NCI-H1105 treated with DMSO at 0.1 percent for 48 hours (cell line): ENCODE measurements around the gene PSMG1.

Experiments used
- DNase-seq: peaks from one replicate; lab custom pipeline; 2025; lab: John Stamatoyannopoulos, UW

The PSMG1 gene

DNA sequence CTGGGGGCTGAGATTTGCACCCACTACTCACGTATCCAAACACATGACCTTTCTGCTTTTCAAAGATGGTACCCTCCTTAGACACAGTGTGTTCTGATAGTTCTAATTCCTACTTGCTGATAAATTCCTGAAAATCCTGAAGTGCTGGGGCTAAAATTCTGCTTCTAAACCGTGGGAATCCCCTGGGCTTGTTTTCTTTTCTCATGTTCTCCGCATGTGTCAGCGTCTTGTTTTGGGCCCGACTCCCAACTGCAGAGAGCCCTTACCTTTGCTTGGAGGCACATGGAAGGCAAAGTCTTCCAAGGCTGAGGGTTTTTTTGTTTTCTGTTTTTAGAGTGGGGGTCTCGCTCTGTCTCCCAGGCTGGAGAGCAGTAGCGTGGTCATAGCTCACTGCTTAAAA is 27.2 kb downstream of the PSMG1 start:
- no peak for DNase-seq

DNA sequence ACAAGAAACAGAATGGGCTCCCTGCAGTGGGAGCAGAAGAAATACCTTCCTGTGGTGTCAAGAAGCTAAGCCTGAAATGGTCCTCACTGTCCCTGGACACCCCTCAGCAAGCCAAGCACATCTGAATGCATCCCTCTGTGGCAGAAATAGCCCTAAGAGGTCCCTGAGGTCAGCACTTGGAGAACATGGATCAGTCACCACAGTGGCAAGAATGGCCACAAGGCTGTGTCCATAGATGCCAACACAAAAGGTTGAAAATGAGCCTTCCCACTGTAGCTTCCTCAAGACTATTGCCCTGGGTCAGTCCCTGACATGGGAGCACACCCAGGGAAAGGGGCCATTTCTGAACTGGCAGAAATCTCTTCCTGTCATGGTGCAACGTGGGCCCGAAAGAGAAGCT is 27.7 kb downstream of the PSMG1 start:
- no peak for DNase-seq

GRCh38 chr21:39153842-39154241 is 29.4 kb downstream of the PSMG1 start:
- DNase-seq = no peak

GRCh38 chr21:39153373-39153772 is 29.9 kb downstream of the PSMG1 start:
- no peak for DNase-seq

DNA sequence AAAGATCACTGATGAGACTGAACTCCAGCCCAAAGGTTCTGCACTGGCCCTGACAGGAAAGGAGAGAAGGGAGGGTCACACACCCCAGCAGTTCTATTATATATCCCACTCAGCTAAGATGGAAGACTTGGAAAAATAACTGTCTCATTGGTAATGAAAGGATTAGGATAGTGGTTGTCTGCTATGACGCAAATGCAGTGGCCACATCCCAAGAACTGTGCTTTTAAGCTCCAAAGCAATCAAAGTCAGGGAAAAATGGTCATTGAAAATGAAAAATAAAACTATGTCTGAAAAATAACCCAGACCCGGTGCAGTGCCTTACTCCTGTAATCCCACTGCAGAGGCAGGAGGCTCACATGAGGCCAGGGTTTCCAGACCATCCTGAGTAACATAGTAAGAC is 31.0 kb downstream of the PSMG1 start:
- no peak for DNase-seq

DNA sequence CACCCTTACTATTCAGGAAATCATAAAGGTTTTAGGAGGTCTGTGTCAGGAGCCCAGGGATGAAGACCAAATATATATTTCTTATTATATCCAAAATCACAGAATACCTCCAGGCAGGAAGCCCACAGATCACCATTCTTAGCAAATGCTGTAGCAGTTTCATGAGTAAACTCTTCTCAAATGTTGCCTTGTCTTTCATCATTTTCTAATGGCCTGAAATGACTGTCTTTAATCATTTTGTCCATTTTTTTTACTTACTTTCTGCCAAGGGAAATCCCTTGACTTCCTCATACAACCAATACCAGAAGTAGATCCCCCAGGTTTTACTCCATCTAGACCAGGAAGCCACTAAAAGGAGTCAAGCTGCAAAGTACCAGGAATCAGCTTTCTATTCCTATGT is 32.4 kb downstream of the PSMG1 start:
- no peak for DNase-seq

DNA sequence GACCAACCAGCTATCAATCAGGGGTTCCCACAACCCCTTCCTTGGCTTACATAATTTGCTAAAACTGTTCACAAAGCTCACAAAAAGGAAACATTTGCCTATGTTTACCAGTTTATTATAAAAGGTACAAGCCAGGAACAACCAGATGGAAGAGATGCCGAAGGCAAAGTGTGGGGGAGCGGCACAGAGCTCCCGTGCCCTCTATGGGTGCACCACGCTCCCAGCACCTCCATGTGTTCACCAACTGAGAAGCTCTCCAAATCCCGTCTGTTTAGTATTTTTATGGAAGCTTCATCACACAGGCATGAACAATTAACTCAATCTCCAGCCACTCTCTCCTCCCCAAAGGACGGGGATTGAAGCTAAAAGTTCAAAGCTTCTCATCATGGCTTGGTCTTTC is 32.9 kb downstream of the PSMG1 start:
- DNase-seq = no peak

DNA sequence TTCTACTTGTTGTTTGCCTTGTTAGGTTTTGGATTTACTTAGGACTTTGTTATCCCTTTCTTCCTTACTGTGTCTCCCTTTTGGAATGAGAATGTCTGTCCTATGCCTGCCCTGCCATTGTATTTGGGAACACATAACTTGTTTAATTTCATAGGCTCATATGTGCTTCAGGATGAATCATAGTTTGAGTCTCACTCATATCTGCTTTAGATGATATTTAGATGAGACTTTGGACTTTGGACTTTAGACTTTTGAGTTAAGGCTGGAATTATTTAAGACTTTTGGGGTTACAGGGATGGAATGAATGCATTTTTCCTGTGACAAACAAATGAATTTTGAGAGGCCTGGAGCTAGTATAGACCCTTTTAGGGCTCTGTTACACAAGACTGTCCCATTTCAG is 33.4 kb downstream of the PSMG1 start:
- DNase-seq = no peak

- DNase-seq = no peak
Observed at GRCh38 chr21:39148975-39149374, 34.3 kb downstream of the PSMG1 start.

GRCh38 chr21:39144191-39144590 is 39.1 kb downstream of the PSMG1 start:
- no peak for DNase-seq

DNA sequence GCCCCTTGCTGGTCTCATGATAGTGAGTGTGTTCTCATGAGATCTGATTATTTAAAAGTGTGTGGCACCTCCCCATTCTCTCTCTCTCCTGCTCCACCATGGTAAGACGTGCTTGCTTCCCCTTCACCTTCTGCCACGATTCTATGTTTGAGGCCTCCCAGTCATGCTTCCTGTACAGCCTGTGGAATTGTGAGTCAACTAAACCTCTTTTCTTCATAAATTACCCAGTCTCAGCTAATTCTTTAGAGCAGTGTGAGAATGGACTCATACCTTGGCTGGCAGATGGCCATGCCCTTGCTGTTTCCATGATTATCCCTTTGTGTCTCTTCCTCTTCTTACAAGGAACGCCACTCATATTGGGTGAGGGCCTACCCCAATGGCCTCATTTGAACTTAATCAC is 40.3 kb downstream of the PSMG1 start:
- no peak for DNase-seq

- DNase-seq = no peak
Observed at GRCh38 chr21:39141502-39141901, 41.7 kb downstream of the PSMG1 start.

DNA sequence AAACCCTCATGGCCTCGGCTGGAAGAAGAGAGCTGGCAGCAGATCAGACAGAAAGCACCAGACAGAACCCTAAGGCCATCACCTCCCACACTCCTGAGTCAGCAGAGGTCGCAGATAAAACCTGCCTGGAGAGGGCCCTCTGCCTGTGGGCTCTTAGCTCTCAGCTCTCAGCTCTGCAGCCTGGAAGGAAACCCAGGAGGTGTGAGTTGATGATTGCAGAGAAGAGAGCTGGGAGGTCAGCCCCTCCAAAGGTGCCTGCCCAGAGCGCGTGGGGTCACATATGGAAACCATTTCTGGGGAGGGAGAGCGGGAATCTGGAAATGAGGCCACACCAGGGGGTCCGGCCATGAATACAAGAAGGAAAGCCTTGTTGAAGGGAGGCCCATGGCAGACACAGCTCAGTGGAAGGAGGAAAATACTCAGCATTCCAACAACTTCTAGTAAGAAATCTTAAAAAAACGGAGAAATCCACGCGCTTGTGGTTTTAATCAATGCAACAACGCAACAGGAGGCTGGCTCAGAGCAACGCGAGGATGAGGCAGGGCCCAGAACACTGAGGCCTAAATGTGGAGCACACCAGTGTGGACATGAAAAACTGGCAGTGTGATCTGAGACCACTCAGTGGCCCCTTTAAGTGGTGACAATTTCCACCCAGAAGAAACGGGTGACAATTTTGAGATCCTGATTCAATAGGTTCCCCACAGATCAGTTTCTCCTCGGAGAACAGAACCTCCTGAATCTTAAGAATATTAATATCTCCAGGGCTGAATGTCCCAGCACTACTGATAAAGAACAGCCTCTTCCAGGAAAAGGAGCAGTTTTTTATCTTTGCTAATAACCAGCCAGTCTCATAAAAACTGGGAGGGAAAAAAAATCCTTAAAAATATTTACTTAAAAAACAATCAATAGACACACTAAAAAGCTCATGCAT is 45.7 kb downstream of the PSMG1 start:
- no peak for DNase-seq

GRCh38 chr21:39136711-39137110 is 46.5 kb downstream of the PSMG1 start:
- DNase-seq = no peak

GRCh38 chr21:39136138-39136537 is 47.1 kb downstream of the PSMG1 start:
- peak; percentile 41 for DNase-seq

DNA sequence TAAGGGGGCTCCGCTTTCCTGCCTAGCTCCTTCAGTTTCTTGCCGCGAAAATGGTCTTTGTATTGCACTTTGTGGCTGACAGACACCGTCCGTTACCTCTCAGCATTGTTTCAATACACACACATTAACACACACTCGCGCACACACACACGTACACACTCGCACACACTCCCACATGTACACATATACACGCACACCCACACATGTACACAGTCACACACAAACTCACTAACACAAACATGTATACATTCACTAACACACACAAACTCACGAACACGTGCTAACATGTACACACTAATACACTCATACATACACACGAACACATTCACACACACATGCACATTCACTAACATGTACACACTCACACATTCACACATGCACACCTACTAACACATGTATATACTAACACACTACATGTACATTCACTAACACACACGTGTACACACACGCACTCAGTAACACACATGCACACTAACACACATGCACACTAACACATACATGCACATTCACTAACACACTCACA is 48.9 kb downstream of the PSMG1 start:
- no peak for DNase-seq

- no peak for DNase-seq
Observed at GRCh38 chr21:39132248-39132647, 51.0 kb downstream of the PSMG1 start.

DNA sequence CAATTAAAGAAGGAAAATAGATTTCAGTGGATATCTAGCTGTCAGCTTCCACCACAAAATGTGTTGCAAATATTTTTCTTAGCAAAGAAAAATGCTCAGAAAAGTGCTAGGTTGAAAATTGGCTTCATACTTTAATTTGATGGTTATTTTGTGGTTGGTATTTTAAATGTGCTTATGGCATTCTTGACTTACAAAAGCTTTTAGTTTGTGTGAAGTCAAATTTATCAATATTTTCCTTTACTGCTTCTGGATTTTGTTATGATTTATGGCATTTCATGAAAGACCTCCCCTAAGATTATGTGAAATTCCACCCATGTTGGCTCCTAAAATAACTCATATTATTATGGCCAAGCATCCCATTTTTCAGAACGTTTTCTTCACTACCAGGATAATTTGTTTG is 51.5 kb downstream of the PSMG1 start:
- no peak for DNase-seq

- DNase-seq = no peak
Observed at GRCh38 chr21:39127506-39127905, 55.7 kb downstream of the PSMG1 start.

- DNase-seq = no peak
Observed at GRCh38 chr21:39126486-39126806, 56.8 kb downstream of the PSMG1 start.

DNA sequence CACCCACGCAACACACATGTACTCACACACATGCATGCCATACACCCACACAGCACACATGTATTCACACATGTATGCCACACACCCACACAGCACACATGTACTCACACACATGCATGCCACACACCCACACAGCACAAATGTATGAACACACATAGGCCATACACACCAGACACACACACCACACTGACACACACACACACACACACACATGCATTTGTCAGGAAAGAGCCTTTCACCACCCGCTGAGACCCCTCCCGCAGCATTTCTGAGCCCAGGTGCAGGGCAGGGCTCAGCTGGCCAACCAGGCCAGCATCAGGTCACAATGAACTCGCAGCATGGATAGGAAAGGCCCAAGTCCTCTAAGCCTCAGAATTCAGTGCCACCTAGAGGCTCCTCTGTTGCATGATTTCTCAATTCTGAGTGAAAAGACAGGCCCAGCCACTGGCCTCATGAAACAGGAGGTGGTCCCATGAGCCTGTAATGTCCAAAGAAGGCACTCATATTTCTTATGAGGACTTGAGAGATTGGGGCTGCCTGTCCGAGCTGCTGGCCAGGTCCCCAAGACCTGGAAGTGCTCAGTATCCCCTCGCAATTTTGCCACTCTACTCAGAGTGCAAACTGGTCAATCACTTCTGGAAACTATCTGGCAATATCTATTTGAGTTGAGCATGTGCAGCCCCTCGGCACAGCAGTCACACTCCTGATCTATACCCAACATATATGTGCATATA is 57.3 kb downstream of the PSMG1 start:
- DNase-seq = peak; percentile 71
